Measurements from ENCODE around the gene ZACN. TPM values are rescaled to one million over a fixed set of nuclear protein-coding genes. Genes with fewer than 3 reads are reported as not detected.
"Not testable (repeated sequence)": the region's sequence is repeated elsewhere in the genome, so short reads cannot be mapped to it uniquely, and the experiment has no call there.

The ZACN gene
- total and polyA plus RNA-seq, 9 donors, result 0.10 to 1.1 (median 0.43) TPM; not detected in 5

DNA sequence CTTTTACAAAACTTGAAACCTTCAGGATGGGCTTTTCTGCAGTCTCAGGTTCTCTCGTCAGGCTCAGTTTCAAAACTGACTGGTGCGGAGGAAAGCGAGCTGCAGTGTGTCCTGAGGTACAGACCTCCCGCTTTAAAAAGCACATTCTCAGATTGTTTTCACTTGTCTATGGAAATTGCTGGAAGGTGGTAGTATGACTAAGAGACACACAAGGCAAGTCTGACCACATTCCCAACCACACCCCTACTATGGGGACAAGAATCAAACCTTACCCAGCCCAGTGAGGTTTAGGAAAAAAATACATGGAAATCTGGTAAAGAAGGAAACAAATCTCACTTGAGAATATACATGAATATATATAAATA, 24.9 kb upstream of the ZACN start:
- no peaks in the 10 kb centered on the region for H3K27me3 ChIP-seq
- no peak overlapping the region for H3K27ac ChIP-seq
- no peaks in the 10 kb centered on the region for H3K9me3 ChIP-seq
- no peak overlapping the region for H3K4me3 ChIP-seq
- 86 to 90% (median 90%) methylated on average over 4 of the region's 4 CpGs for WGBS, 3 donors
- no peak for DNase-seq
- intact Hi-C loops (cut with DNase I), result no loop called here
- no peak for TF ChIP-seq POLR2A (IDR thresholded peaks at IDR 0.05)
- TF ChIP-seq EP300 (IDR thresholded peaks at IDR 0.05), result no peak
- no peak for TF ChIP-seq CTCF (IDR thresholded peaks at IDR 0.05)
- H3K36me3 ChIP-seq, result no peaks in the 10 kb centered on the region
- no peaks in the 10 kb centered on the region for H3K4me1 ChIP-seq (ENCODE audit: insufficient read depth)

GRCh38 chr17:76056882-76057281, 22.1 kb upstream of the ZACN start:
- no peaks in the 10 kb centered on the region for H3K9me3 ChIP-seq
- H3K4me3 ChIP-seq, result no peak overlapping the region
- H3K36me3 ChIP-seq, result no peaks in the 10 kb centered on the region
- intact Hi-C loops (cut with DNase I), result no loop called here
- H3K4me1 ChIP-seq (ENCODE audit: insufficient read depth), result no peaks in the 10 kb centered on the region
- WGBS, 3 donors, result 85 to 87% (median 86%) methylated on average over 3 of the region's 3 CpGs
- no peak overlapping the region for H3K27ac ChIP-seq
- H3K27me3 ChIP-seq, result no peaks in the 10 kb centered on the region
- TF ChIP-seq CTCF (IDR thresholded peaks at IDR 0.05) (no peak), POLR2A (IDR thresholded peaks at IDR 0.05) (no peak), EP300 (IDR thresholded peaks at IDR 0.05) (no peak)
- no peak for DNase-seq

DNA sequence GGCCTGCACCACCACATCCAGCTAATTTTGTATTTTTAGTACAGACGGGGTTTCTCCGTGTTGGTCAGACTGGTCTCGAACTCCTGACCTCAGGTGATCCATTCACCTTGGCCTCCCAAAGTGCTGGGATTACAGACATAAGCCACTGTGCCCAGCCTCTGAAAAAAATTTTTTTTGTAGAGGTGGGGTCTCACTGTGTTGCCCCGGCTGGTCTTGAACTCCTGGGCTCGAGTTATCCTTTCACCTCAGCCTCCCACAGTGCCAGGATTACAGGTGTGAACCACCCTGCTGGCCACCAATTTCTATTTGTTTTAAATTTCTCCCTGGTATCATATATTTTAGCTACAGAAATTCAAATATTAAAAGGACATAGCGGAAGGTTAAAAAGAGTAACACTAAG, 20.7 kb upstream of the ZACN start:
- not testable (repeated sequence) for H3K27ac ChIP-seq, H3K36me3 ChIP-seq
- WGBS, 3 donors, result 89 to 91% (median 90%) methylated on average over 6 of the region's 6 CpGs

DNA sequence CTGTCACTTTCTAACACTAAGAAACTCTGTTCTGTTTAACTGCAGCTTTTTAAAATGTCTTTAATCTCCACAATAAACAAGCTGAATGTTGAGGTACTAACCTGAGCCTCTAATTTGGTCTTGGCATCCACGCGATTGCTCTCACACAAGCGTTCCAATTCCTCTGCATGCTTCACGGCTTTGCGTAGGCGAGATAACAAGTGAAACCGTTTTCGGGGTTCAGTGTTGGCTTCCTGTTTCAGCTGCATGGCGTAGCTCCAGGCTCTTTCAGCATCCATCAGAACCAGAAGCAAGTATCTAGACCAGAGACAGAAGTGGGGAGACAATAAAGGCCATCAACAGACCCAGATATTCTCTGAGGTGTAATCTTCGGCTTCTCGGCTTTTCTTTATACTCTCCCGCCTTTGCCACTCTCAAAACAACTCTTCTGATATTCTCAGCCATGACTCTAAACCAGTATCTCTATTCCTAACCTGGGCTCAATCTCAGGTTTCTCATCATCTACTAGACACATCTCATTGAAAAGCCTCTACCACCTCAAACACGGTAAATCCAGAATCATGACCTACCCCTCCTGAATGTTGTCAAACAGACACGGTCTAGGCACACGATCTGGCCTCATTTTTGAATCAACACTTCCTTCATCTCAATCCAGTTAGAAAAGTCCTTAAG, 15.0 kb upstream of the ZACN start:
- TF ChIP-seq EP300 (IDR thresholded peaks at IDR 0.05), result no peak
- TF ChIP-seq POLR2A (IDR thresholded peaks at IDR 0.05), result no peak
- TF ChIP-seq CTCF (IDR thresholded peaks at IDR 0.05), result no peak
- no peak for DNase-seq
- WGBS, 3 donors, result 82 to 83% (median 83%) methylated on average over 15 of the region's 15 CpGs
- intact Hi-C loops (cut with DNase I), result no loop called here
- H3K4me1 ChIP-seq (ENCODE audit: insufficient read depth), result no peaks in the 10 kb centered on the region
- no peaks in the 10 kb centered on the region for H3K27me3 ChIP-seq
- H3K27ac ChIP-seq, result no peak overlapping the region
- H3K36me3 ChIP-seq, result no peaks in the 10 kb centered on the region
- no peaks in the 10 kb centered on the region for H3K9me3 ChIP-seq
- no peak overlapping the region for H3K4me3 ChIP-seq

More for the DNA sequence above, 20.7 kb upstream of the ZACN start:
- H3K4me3 ChIP-seq; intact Hi-C loops (cut with DNase I); H3K27me3 ChIP-seq; DNase-seq; H3K4me1 ChIP-seq (ENCODE audit: insufficient read depth); H3K9me3 ChIP-seq: not testable (repeated sequence)

DNA sequence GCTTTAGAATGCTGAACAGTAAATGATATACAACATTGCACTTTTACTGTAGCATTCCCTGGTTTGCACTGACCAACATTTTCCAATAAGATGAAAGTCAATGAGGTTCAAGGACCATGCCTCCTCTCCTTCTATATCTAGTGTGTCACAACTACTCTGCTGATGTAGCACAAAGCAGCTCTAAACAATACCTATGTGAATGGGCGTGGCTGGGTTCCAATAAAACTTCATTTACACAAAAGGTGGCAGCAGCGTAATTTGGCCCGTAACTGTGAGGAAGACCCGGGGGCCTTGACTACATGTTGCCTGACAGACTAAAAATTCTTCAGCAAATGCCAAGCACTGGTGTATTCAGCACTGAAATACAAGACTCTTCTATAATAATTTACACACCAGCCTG, 13.2 kb upstream of the ZACN start:
- H3K27me3 ChIP-seq, result no peaks in the 10 kb centered on the region
- intact Hi-C loops (cut with DNase I), result no loop called here
- H3K27ac ChIP-seq, result no peak overlapping the region
- H3K4me3 ChIP-seq, result no peak overlapping the region
- TF ChIP-seq EP300 (IDR thresholded peaks at IDR 0.05) (no peak), CTCF (IDR thresholded peaks at IDR 0.05) (no peak), POLR2A (IDR thresholded peaks at IDR 0.05) (no peak)
- peaks cover 5% of the 10 kb centered on the region for H3K4me1 ChIP-seq (ENCODE audit: insufficient read depth)
- 81 to 89% (median 81%) methylated on average over 4 of the region's 4 CpGs for WGBS, 3 donors
- no peaks in the 10 kb centered on the region for H3K36me3 ChIP-seq
- DNase-seq, result no peak
- H3K9me3 ChIP-seq, result no peaks in the 10 kb centered on the region

Data from ovary (tissue), 9 donors.